Measurements from ENCODE around the gene ACAT2.
"Not testable (repeated sequence)": the region's sequence is repeated elsewhere in the genome, so short reads cannot be mapped to it uniquely, and the experiment has no call there.

The ACAT2 gene

DNA sequence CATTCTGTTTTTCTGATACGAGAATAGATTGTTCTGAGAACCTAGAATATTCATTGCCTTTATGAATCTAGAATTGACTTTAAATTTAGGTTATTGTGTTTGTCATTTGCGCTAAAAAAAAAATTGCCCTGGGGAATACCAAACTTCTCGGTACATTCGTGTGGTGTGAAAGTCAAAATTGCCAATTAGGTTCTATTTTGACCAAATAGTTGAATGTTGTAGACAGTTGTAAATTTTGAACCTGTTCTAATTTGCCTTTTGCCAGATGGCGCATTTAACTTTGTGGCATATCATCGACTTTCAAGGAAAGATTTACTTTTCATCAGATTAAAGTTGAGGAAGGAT lies 31.5 kb upstream of the ACAT2 start:
- no peak for DNase-seq (ENCODE audit: low read depth, low spot score)

DNA sequence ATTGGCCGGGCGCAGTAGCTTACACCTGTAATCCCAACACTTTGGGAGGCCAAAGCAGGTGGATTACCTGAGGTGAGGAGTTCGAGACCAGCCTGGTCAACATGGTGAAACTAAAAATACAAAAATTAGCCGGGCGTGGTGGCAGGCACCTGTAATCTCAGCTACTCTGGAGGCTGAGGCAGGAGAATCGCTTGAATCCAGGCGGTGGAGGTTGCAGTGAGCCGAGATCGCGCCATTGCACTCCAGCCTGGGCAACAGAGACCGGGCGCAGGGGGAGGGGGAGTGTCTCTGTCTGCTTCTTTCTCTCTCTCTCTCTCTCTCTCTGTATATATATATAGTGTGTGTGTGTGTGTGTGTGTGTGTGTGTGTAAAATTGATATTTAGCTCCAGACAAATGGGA lies 29.3 kb upstream of the ACAT2 start:
- not testable (repeated sequence) for DNase-seq (ENCODE audit: low read depth, low spot score)

GRCh38 chr6:159733395-159733794 lies 28.4 kb upstream of the ACAT2 start:
- not testable (repeated sequence) for DNase-seq (ENCODE audit: low read depth, low spot score)

- DNase-seq (ENCODE audit: low read depth, low spot score), result no peak
These were observed 24.9 kb upstream of the ACAT2 start for GRCh38 chr6:159736908-159737307.

DNA sequence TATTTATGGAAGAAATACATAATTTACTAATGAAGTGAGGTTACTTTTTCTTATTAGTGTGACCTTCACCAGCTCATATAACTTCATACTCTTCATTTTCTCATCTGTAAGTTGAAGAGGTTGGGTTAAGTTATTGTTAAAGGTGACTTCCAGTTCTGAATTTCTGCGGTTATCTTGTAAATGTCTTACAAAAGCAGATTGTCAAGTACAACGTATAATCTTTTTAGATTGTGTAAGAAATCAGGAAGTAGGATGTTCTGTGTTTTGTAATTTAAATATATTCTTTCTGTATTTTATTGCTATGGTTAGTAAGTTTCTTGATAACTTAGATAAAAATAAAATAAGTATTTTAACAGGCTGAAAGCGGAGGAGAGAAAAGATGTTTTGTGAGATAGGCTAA lies 22.5 kb upstream of the ACAT2 start:
- no peak for DNase-seq (ENCODE audit: low read depth, low spot score)

DNA sequence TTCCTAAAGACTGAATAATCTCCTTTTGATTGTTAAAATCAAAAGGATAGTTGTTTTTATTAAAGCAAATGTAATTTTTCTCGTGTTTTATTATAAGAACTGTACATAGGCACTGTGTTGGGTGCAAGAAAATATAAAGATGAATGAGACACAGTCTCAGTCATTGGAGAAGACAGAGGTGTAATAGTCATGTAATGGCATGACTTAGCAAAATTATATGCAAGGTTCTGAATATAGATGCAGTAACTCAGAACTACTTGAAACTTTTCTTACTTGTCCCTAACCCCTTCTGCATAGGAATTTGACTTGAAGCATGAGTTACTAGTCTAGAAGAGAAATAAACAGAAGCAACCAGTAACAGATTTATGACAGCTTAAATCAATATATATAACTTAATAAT lies 19.7 kb upstream of the ACAT2 start:
- DNase-seq (ENCODE audit: low read depth, low spot score), result no peak

GRCh38 chr6:159745081-159745480 lies 16.8 kb upstream of the ACAT2 start:
- no peak for DNase-seq (ENCODE audit: low read depth, low spot score)

GRCh38 chr6:159746759-159747158 lies 15.1 kb upstream of the ACAT2 start:
- DNase-seq (ENCODE audit: low read depth, low spot score), result no peak

DNA sequence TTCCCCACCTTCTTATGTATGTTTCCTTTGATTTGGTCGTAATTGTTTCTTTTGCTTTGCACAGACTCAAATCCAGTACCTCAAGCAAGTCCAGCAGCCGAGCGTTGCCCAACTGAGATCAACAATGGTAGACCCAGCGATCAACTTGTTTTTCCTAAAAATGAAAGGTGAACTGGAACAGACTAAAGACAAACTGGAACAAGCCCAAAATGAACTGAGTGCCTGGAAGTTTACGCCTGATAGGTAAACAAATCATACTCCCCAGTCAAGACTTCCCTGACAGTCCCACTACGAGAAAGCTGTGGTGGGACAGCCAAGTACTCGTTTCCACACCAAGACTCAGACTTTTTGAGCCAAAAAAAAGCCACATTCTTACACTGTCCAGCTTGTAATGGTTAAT lies 13.7 kb upstream of the ACAT2 start:
- not testable (repeated sequence) for DNase-seq (ENCODE audit: low read depth, low spot score)

GRCh38 chr6:159751448-159751847 lies 10.4 kb upstream of the ACAT2 start:
- no peak for DNase-seq (ENCODE audit: low read depth, low spot score)

GRCh38 chr6:159753081-159753872 lies 8.6 kb upstream of the ACAT2 start:
- no peak for DNase-seq (ENCODE audit: low read depth, low spot score)

GRCh38 chr6:159754401-159754800 lies 7.4 kb upstream of the ACAT2 start:
- DNase-seq (ENCODE audit: low read depth, low spot score), result no peak

- no peak for DNase-seq (ENCODE audit: low read depth, low spot score)
These were observed 6.6 kb upstream of the ACAT2 start for GRCh38 chr6:159754959-159755914.

DNA sequence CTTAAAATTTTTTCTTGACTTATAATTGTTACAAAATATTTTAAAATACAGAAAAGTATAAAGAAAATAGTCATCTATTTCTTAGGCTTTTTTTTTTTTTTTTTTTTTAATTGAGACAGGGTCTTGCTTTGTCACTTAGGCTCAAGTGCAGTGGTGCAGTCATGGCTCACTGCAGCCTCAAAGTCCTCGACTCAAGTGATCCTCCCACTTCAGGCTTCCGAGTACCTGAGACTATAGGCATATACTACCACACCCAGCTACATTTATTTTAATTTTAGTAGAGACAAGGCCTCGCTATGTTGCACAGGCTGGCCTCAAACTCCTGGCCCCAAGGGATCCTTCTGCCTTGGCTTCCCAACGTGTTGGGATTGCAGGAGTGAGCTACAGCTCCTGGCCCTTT lies 5.3 kb upstream of the ACAT2 start:
- no peak for DNase-seq (ENCODE audit: low read depth, low spot score)

DNA sequence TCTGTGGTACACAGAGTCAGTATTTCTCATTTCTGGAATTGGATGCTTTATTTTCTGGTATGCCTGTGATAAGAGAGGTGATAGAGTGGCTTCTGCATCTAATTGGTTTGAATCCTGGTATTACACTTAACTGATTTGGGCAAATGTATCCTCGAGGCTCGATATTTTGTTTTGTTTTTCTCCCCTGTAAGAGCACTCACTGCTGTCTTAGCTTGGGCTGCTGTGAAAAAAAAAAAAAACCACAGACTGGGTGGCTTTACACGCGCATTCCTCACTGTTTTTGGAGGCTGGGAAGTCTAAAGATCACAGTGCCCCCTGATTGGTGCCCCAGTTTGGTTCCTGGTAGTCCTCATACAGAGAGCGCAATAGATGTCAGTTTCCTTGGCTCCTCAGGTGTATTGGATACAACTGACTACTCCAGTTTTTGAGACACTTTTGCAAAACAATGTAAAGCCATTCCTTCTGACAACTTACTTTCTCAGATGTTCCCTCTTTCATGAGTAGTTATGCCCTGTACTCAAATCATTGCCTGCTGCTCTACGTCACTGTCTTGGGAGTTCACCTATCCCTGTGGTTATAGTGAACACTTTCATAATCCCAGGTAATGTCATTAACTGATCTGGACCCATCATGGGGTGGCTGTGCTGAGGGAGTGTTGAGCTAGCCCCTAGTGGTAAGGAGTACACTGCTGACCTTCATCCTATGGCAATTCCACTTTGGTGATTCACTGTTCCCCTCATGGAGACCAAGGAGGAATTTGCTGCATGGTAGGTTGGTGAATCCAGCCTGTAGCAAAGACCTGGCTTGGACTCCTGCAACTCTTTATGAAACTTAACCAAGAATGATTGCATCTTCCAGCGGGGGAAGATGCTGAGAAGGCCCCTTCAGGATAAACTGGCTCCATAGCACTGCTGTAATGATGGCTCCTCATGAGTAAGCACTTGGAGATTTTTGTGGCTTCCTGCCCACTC lies 3.5 kb upstream of the ACAT2 start:
- no peak for DNase-seq (ENCODE audit: low read depth, low spot score)

DNA sequence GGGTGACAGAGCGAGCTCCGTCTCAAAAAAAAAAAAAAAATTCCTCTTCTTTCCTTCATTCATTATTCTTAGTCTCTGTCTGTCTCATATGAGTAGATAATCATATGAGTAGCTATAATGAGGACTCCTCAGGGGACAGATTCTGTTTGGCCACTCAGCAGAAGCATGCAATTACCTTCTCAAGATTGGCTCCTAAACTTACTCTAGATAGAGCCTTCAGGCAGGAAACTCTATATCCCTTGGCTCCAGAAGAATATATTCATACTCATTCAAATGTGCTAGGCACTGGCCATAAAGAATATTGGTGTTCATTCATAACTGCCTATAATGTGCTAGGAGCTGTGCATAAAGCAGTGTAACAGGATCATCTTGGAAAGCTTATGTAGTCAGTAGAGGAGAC lies 2.2 kb upstream of the ACAT2 start:
- DNase-seq (ENCODE audit: low read depth, low spot score), result no peak

DNA sequence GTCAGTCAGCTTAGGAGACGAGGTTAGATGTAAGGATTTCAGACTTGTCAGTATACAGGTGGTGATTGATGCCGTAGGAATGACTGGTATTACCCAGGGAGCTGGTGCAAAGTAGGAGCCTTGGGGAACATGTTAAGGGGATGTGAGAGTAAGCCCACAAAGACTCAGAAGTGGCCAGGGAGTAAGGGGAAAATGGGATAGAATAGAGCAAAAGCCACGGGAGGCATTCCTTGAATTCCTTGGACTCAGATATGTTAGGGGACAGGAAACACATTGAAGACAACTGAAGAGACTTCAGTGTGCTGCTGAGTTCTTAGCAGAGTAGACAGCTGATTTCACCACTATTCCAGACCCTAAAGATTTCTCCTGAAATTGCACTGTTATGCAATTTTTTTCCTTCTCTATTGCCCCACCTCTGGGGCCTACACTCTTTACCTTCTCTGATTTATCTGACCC lies 1.2 kb upstream of the ACAT2 start:
- DNase-seq (ENCODE audit: low read depth, low spot score), result no peak

GRCh38 chr6:159761129-159761872 lies 544 bp upstream of the ACAT2 start:
- DNase-seq (ENCODE audit: low read depth, low spot score), result no peak

DNA sequence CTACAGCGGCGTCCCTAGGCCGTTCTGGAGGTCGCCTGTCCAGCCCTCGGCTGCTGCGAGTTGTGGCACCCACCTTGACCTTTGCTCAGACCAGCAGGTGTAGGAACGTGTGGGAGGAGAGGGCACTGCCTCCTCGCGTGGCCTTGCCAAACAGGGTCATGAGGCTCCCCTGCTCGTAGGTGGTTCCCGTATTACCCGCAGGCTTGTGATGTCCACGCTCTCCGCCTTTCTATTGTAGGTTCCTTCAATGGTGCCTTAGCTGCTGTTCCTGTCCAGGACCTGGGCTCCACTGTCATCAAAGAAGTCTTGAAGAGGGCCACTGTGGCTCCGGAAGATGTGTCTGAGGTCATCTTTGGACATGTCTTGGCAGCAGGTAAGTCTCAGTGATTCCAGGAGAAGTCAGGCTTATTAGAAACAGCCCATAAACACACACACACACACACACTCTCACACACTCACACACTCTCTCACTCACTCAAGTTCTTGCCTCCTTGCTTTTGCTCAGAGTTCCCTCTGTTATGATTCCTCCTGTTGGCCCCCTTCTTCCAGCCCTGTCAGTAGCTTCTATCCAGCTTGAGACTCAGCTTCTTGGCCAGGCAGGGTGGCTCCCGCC lies 942 bp downstream of the ACAT2 start:
- DNase-seq (ENCODE audit: low read depth, low spot score), result peak; percentile 13

- no peak for DNase-seq (ENCODE audit: low read depth, low spot score)
These were observed 5.1 kb downstream of the ACAT2 start for GRCh38 chr6:159766906-159767305.

Data from brain pericyte (primary cell).